GM21381 (cell line): ENCODE measurements around the gene HIF3A.
"Not testable (repeated sequence)": the region's sequence is repeated elsewhere in the genome, so short reads cannot be mapped to it uniquely, and the experiment has no call there.

Experiments
- ATAC-seq: cut with Tn5 transposase; IDR thresholded peaks from one replicate; pipeline ENCODE4 v1.9.1; 2021; ENCODE audit warnings: mild to moderate bottlenecking, moderate library complexity; ENCODE audit not compliant: unreplicated experiment

Gene HIF3A

GRCh38 chr19:46291829-46292228, 5.0 kb upstream of the HIF3A start:
- ATAC-seq: no peak

DNA sequence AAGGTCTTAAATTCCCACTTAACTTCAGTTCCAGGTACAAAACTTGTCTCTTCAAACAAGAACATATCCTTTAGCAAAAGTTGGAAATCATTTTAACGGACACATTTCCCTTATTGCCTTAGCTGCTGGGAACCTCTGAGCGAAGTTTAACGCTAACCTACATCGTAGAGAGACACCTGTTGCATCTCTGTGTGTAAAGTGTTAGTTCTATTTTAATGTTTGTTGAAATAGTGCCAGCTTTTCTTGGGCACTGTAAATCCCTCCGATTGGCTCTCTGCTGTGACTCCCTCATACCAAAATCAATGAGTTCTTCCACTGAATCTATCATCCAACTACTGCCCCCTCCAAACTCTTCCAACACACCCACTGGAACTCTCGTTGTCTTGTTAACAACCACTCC, 2.3 kb upstream of the HIF3A start:
- no peak for ATAC-seq

DNA sequence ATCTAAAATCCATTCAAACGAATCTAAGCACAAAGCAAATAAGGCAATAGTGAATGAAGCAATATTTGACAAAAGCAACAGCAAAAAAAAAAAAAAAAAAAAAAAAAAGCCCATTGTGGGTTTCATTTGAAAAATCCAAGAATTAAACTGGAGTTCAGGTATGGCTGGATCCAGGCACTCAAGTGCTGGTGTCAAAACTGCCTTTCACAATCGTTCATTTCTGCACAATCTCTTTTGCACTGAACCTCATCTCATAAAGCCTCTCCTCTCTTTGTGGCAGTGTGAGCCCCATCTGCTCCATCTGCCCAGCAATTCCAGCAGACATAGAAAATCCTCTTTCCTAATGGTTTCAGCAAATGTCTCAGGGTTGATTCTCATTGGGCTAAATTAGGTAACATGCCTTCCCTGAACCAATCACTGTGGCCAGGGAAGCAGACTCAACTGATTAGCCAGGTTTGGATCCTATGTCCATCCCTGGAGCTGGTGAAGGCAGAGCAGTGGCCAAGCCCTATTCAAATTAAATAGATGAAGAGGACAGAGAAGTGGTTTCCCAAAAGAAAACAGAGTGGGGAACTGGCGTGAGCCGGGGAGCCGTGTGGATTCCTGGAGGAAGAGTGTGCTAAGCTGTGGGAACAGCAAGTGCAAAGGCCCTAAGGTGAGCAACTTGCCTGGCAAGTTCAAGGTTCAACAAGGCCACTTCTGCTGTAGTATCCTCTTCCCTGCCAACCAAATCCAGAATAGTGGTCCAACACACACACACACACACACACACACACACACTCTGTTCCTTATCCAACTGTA, 1.2 kb upstream of the HIF3A start:
- no peak for ATAC-seq

DNA sequence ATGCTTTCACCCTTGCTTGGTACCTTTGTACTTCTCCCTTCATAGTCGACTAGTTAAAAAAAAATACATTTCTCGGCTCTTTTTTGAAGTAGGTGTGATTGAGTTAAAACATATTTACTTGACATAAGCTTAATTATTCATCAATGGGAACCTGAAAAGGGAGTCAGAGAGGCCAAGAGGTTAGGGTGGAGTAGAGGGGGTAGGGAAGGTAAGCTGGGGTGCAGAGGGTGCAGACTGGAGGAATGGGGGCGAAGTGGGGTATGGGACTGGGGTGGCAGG, 701 bp upstream of the HIF3A start:
- ATAC-seq: no peak

GRCh38 chr19:46297700-46298478, 1.0 kb downstream of the HIF3A start:
- no peak for ATAC-seq

- ATAC-seq: no peak
Measured at GRCh38 chr19:46298479-46299003, 1.7 kb downstream of the HIF3A start.

DNA sequence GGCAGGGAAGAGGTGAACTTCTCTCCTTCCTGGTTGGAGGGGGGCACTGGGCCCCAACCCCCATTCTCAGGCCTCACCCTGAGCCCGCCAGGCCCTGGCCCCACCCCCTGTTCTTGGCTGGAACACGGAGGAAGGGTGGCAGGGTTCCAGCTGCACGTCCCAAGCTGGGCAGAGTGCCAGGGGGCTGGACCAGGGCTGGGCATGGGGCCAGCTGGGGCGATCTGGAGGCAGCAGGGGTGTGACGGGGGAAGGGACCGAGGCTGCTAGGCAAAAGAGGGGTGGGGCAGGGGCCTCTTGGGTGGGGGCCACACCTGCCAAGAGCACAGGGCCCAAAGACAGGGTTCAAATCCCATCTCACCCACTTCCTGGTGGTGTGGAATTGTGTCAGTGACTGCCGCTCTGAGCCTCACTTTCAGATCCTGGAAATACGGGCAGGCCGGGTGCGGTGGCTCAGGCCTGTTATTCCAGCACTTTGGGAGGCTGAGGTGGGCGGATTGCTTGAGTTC, 2.2 kb downstream of the HIF3A start:
- ATAC-seq: no peak

- ATAC-seq: no peak
Measured at GRCh38 chr19:46299695-46300094, 2.9 kb downstream of the HIF3A start.

DNA sequence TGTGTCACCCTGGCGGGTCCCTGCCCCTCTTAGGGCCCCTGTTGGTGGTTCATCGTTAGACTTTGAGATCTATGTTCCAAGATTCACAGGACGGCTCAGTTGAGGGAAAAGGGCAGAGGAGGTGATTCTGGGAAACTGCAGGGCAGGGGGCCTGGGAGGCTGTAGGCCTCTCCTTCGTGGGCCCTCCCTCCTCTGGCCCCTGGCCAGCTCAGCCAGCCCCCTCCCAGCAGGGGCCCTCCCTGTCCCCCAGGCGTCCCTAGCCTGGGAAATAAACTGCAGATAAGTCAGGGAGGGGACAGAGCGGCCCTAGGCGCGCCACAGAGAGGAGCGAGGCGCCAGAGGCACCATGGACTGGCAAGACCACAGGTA, 6.5 kb downstream of the HIF3A start:
- ATAC-seq: no peak

DNA sequence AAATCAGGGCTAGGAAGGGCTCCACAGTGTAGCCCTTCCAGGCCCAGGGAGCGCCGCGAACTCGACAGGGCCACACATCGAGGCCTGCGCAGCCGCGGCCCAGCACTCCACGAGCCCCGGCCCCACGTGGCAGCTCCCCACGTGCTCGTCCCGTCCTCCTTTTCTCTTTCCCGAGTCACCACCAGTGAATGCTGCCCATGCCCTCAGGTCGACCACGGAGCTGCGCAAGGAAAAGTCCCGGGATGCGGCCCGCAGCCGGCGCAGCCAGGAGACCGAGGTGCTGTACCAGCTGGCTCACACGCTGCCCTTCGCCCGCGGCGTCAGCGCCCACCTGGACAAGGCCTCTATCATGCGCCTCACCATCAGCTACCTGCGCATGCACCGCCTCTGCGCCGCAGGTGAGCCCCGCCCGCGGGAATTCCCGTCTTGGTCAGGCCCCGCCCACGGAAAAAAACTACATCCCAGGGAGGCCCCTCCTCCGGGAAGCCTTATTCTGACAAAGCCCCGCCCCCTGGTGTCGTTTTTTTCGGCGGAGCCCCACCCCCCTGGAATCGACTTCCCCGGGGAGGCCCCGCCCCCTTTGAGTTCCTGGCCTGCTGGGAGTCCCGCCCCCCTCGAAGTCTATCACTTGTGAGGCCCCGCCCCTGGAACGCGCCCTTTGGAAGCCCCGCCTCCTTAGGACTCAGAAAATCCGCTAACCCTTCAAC, 7.0 kb downstream of the HIF3A start:
- no peak for ATAC-seq

DNA sequence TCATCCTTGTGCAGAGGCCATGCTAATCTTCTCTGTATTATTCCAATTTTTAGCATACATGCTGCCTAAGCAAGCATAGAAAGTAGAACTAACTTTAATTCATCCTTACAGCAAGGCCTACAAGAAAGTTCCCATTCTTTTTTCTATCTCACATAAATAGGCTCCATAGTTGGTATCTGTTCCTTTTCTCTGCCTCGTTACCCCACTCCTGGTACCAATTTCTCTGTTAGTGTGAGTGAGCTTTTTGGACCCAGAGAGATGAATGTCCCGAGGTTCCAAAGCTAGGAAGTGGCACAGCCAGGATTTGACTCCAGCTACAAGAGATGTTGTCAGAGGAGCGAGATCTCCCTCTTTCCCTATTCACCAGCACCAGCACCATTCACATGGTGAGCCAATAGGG, 9.7 kb downstream of the HIF3A start:
- ATAC-seq: no peak

- ATAC-seq: no peak
Measured at GRCh38 chr19:46308510-46308909, 11.7 kb downstream of the HIF3A start.

GRCh38 chr19:46309056-46309455, 12.2 kb downstream of the HIF3A start:
- ATAC-seq: no peak

- ATAC-seq: no peak
Measured at GRCh38 chr19:46311444-46311843, 14.6 kb downstream of the HIF3A start.

GRCh38 chr19:46313540-46314469, 17.0 kb downstream of the HIF3A start:
- ATAC-seq: not testable (repeated sequence)

- no peak for ATAC-seq
Measured at GRCh38 chr19:46317339-46317738, 20.5 kb downstream of the HIF3A start.

GRCh38 chr19:46319613-46320012, 22.8 kb downstream of the HIF3A start:
- no peak for ATAC-seq

DNA sequence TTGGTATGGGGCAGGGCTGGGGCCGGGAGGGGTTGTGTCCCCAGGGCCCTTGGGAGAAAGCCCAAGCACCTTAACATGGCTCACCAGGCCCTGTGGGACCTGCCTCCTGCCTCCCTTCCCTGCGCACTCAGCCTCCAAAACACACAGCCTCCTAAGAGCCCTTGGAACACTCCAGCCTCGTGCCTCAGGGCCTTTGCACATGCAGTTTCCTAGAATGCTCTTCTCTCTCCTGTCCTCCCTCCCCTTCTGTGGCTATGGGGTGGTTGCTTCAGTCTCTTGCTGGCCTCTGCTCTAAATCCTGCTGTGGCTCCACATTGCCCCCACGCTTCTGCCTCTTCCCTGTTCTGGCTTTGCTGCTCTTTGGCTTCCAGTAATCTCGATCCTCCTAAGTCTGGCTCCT, 23.7 kb downstream of the HIF3A start:
- no peak for ATAC-seq

DNA sequence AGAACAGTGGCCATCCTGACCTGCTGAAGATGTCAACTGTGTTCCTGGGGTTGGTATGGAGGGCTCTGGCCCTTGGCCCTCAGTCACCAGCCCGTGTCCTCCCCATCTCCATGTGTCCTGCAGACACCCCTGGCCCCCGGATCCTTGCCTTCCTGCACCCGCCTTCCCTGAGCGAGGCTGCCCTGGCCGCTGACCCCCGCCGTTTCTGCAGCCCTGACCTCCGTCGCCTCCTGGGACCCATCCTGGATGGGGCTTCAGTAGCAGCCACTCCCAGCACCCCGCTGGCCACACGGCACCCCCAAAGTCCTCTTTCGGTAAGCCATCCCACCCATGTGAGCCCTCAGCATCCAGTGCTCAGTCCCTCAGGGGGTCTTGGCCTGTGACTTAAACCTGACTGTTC, 24.8 kb downstream of the HIF3A start:
- ATAC-seq: no peak

- ATAC-seq: not testable (repeated sequence)
Measured at GRCh38 chr19:46323227-46323626, 26.4 kb downstream of the HIF3A start.
